ENCODE measurements around the gene TBC1D1. TPM values are rescaled to one million over a fixed set of nuclear protein-coding genes. Genes with fewer than 3 reads are reported as not detected.
A peak's percentile ranks its signal among the peaks of the same experiment; 100 is the strongest.

The TBC1D1 gene
- total and polyA plus RNA-seq, 2 donors (not counting 1 experiment from before 2014, with no cell fraction given), result 39.7 to 90.0 TPM

DNA sequence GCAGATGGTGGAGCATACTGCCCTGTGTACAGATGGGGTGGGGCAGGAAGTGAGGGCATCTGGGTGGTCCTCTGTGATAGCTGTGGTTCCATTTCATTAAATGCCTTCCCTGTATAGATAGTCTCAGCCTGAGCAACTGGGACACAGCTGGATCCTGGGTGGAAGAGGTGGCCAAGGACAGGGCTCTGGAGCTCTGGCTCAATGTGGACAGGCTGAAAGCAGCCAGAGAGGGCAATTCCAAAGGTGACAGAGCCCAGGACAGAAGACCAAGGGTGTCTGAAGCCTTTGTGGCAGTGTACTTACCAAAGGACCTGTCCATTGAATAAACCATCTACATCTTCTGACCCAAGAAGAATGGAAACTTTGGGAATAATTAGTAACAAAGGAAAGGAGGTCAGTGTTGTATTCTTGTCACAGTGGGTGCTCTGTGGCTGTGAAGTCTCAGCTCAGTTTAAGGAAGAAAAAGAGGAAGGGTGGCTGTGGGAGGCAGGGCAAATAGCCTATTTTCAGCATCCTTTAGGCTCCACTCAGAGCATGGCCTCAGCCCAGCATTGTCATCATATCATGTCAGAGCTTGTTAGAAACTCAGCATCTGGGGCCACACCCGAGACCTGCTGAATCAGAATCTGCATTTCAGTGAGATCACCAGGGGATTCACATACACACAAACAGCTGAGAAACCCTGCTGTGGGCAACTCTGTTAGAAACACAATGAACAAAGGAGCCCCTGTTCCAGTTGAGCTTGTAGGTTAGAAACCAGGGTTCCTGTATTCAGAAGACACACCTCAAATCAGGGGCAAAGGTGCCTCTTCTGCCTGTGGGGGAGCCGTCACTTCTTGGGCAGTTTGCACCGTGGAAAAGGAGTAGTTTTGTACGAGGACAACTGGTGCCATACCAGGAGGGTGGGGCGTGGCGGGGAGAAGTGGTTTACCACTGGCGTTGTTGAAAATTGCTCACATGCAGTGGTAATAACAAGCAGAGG is 237.9 kb downstream of the TBC1D1 start:
- Histone ChIP-seq H3K4me2 (ENCODE audit: extremely low read depth, insufficient read depth, low read length) (no peak overlapping the region), H3K9me3 (ENCODE audit: control insufficient read depth, insufficient read depth, low read depth, low read length) (no peaks in the 10 kb centered on the region), H3K9ac (ENCODE audit: insufficient read depth, low read length) (no peak overlapping the region), H3K79me2 (ENCODE audit: control insufficient read depth, insufficient read depth, low read length) (no peaks in the 10 kb centered on the region), H3K4me3 (replicated peaks in 1 of 4; ENCODE audit: control extremely low read depth in 1 of 4, insufficient read depth in 1 of 4, low read depth in 3 of 4, low read length in 4 of 4) (no peak overlapping the region), H3K27ac (ENCODE audit: insufficient read depth, low read length) (peak overlapping the region; percentile 28), H3K36me3 (ENCODE audit: control insufficient read depth, insufficient read depth, low read length) (no peaks in the 10 kb centered on the region), H3K27me3 (ENCODE audit: control insufficient read depth, insufficient read depth, low read length) (no peaks in the 10 kb centered on the region), H2AFZ (ENCODE audit: low read length) (no peak overlapping the region), H4K20me1 (ENCODE audit: control insufficient read depth, extremely low read depth, insufficient read depth, low read length) (no peaks in the 10 kb centered on the region), H3K4me1 (ENCODE audit: control insufficient read depth, extremely low read depth, insufficient read depth, low read length) (peaks cover 11% of the 10 kb centered on the region)
- TF ChIP-seq, protein P1, sequence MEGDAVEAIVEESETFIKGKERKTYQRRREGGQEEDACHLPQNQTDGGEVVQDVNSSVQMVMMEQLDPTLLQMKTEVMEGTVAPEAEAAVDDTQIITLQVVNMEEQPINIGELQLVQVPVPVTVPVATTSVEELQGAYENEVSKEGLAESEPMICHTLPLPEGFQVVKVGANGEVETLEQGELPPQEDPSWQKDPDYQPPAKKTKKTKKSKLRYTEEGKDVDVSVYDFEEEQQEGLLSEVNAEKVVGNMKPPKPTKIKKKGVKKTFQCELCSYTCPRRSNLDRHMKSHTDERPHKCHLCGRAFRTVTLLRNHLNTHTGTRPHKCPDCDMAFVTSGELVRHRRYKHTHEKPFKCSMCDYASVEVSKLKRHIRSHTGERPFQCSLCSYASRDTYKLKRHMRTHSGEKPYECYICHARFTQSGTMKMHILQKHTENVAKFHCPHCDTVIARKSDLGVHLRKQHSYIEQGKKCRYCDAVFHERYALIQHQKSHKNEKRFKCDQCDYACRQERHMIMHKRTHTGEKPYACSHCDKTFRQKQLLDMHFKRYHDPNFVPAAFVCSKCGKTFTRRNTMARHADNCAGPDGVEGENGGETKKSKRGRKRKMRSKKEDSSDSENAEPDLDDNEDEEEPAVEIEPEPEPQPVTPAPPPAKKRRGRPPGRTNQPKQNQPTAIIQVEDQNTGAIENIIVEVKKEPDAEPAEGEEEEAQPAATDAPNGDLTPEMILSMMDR (conservative IDR thresholded peaks at IDR 0.05 in 1 of 2, IDR thresholded peaks at IDR 0.05 in 1 of 2; ENCODE audit: low read depth in 1 of 2, low read length in 2 of 2), result no peak
- no peak for TF ChIP-seq EZH2 (IDR thresholded peaks at IDR 0.05; ENCODE audit: low read length, missing control alignments)
- peak; percentile 56 to 60 for DNase-seq (ENCODE audit: low read depth in 2 of 2)

DNA sequence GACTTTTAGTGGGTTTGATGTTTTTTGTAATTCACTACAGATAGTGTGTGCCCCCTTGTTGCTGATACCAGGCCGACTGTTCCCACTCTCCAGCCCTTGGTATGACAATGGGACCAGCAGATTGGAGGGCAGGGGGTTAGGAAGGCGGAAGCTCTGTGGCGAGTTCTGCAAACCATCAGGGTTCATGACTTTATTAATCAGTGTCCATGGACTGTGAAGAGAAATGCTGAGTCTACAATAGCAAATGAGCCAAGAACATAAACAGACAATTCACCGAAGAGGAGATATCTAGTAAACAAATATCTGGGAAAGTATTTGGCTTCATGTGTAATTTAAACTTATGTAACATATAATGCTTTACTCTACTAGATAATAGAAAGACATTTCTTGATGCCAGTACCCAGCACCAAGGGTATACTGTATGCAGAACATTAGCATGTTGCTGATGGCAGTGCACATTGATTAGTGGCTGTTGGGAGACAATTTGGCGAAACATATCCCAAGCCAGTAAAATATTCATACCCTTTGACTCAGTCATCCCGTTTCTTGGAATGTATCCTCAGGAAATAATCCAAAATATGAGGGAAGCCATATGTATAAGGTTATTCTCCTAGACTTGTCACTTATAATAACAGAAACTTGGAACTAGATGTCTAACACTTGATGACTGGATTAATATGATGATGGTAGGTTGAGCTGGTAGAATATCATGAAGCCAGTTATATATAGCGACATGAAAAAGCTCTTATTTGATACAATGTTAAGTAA is 238.8 kb downstream of the TBC1D1 start:
- Histone ChIP-seq H2AFZ (ENCODE audit: low read length) (no peak overlapping the region), H4K20me1 (ENCODE audit: control insufficient read depth, extremely low read depth, insufficient read depth, low read length) (no peaks in the 10 kb centered on the region), H3K27ac (ENCODE audit: insufficient read depth, low read length) (peak overlapping the region; percentile 28), H3K4me3 (replicated peaks in 1 of 4; ENCODE audit: control extremely low read depth in 1 of 4, insufficient read depth in 1 of 4, low read depth in 3 of 4, low read length in 4 of 4) (no peak overlapping the region), H3K36me3 (ENCODE audit: control insufficient read depth, insufficient read depth, low read length) (no peaks in the 10 kb centered on the region), H3K4me1 (ENCODE audit: control insufficient read depth, extremely low read depth, insufficient read depth, low read length) (peaks cover 11% of the 10 kb centered on the region), H3K27me3 (ENCODE audit: control insufficient read depth, insufficient read depth, low read length) (no peaks in the 10 kb centered on the region), H3K79me2 (ENCODE audit: control insufficient read depth, insufficient read depth, low read length) (no peaks in the 10 kb centered on the region), H3K4me2 (ENCODE audit: extremely low read depth, insufficient read depth, low read length) (no peak overlapping the region), H3K9me3 (ENCODE audit: control insufficient read depth, insufficient read depth, low read depth, low read length) (no peaks in the 10 kb centered on the region), H3K9ac (ENCODE audit: insufficient read depth, low read length) (no peak overlapping the region)
- DNase-seq (ENCODE audit: low read depth in 2 of 2), result peak in 1 of 2 donors; percentile 42
- TF ChIP-seq, protein P1 (conservative IDR thresholded peaks at IDR 0.05 in 1 of 2, IDR thresholded peaks at IDR 0.05 in 1 of 2; ENCODE audit: low read depth in 1 of 2, low read length in 2 of 2), result no peak
- no peak for TF ChIP-seq EZH2 (IDR thresholded peaks at IDR 0.05; ENCODE audit: low read length, missing control alignments)

DNA sequence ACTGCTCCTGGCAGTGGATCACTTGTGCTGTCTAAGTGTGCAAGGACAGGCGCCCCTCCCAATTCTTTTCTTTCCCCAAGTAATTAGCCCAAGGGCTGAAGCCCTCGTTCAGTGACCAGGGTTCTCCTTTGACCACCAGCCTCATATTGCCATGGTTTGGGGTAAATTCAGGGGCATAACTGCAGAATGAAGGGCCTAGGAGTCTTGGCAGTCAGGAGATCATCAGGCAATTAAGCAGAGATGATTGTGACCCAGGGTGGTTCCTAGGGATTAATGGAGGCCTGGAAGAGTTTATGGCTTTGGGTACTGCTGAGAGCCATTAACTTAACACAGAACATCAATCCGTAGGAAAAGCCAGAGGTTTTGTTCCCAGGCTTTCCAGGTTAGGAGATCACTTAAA is 240.0 kb downstream of the TBC1D1 start:
- H3K79me2 ChIP-seq (ENCODE audit: control insufficient read depth, insufficient read depth, low read length), result no peaks in the 10 kb centered on the region
- H3K27me3 ChIP-seq (ENCODE audit: control insufficient read depth, insufficient read depth, low read length), result no peaks in the 10 kb centered on the region
- peaks cover 11% of the 10 kb centered on the region for H3K4me1 ChIP-seq (ENCODE audit: control insufficient read depth, extremely low read depth, insufficient read depth, low read length)
- no peak for DNase-seq (ENCODE audit: low read depth in 2 of 2)
- peaks cover under 1% of the 10 kb centered on the region for H3K36me3 ChIP-seq (ENCODE audit: control insufficient read depth, insufficient read depth, low read length)
- no peak overlapping the region for H3K4me3 ChIP-seq (replicated peaks in 1 of 4; ENCODE audit: control extremely low read depth in 1 of 4, insufficient read depth in 1 of 4, low read depth in 3 of 4, low read length in 4 of 4)
- H3K4me2 ChIP-seq (ENCODE audit: extremely low read depth, insufficient read depth, low read length), result no peak overlapping the region
- H2AFZ ChIP-seq (ENCODE audit: low read length), result no peak overlapping the region
- H3K9ac ChIP-seq (ENCODE audit: insufficient read depth, low read length), result no peak overlapping the region
- no peak for TF ChIP-seq EZH2 (IDR thresholded peaks at IDR 0.05; ENCODE audit: low read length, missing control alignments)
- TF ChIP-seq, protein P1 (conservative IDR thresholded peaks at IDR 0.05 in 1 of 2, IDR thresholded peaks at IDR 0.05 in 1 of 2; ENCODE audit: low read depth in 1 of 2, low read length in 2 of 2), result no peak
- H3K27ac ChIP-seq (ENCODE audit: insufficient read depth, low read length), result no peak overlapping the region
- no peaks in the 10 kb centered on the region for H3K9me3 ChIP-seq (ENCODE audit: control insufficient read depth, insufficient read depth, low read depth, low read length)
- H4K20me1 ChIP-seq (ENCODE audit: control insufficient read depth, extremely low read depth, insufficient read depth, low read length), result no peaks in the 10 kb centered on the region
